8988T (cell line): ENCODE data around the gene ZDHHC8.

Experiments
- DNase-seq: peaks from one replicate; pipeline ENCODE4 v3.0.0; 2011

ZDHHC8 gene

GRCh38 chr22:20131859-20132685, 468 bp downstream of the ZDHHC8 start:
- no peak for DNase-seq

- DNase-seq, result no peak
Observed at GRCh38 chr22:20132686-20133246, 1.2 kb downstream of the ZDHHC8 start.

GRCh38 chr22:20133930-20134549, 2.4 kb downstream of the ZDHHC8 start:
- DNase-seq, result no peak

GRCh38 chr22:20135265-20135664, 3.7 kb downstream of the ZDHHC8 start:
- DNase-seq, result no peak

GRCh38 chr22:20135806-20136602, 4.4 kb downstream of the ZDHHC8 start:
- DNase-seq, result no peak

GRCh38 chr22:20136603-20136873, 4.9 kb downstream of the ZDHHC8 start:
- DNase-seq, result no peak

GRCh38 chr22:20137113-20137512, 5.5 kb downstream of the ZDHHC8 start:
- no peak for DNase-seq

- no peak for DNase-seq
Observed at GRCh38 chr22:20137671-20138416, 6.2 kb downstream of the ZDHHC8 start.

GRCh38 chr22:20138417-20138738, 6.8 kb downstream of the ZDHHC8 start:
- DNase-seq, result no peak

GRCh38 chr22:20138868-20139267, 7.3 kb downstream of the ZDHHC8 start:
- no peak for DNase-seq

GRCh38 chr22:20139391-20140106, 7.9 kb downstream of the ZDHHC8 start:
- no peak for DNase-seq

GRCh38 chr22:20140107-20140445, 8.5 kb downstream of the ZDHHC8 start:
- DNase-seq, result no peak

- DNase-seq, result no peak
Observed at GRCh38 chr22:20140521-20140964, 8.9 kb downstream of the ZDHHC8 start.

- peak; percentile 55 for DNase-seq
Observed at GRCh38 chr22:20141186-20142077, 9.8 kb downstream of the ZDHHC8 start.

- DNase-seq, result no peak
Observed at GRCh38 chr22:20142711-20143621, 11.4 kb downstream of the ZDHHC8 start.

- DNase-seq, result no peak
Observed at GRCh38 chr22:20143883-20144665, 12.5 kb downstream of the ZDHHC8 start.

- DNase-seq, result no peak
Observed at GRCh38 chr22:20145206-20145831, 13.7 kb downstream of the ZDHHC8 start.

GRCh38 chr22:20145832-20146223, 14.2 kb downstream of the ZDHHC8 start:
- DNase-seq, result no peak

- DNase-seq, result no peak
Observed at GRCh38 chr22:20146777-20147176, 15.2 kb downstream of the ZDHHC8 start.
